Ascending aorta (tissue), 2 donors: Measurements from ENCODE around the gene GALNT18. TPM values are rescaled to one million over a fixed set of nuclear protein-coding genes. Genes with fewer than 3 reads are reported as not detected.

Source experiments
- DNase-seq, 2 donors: peaks; one replicate each; pipeline ENCODE4 v3.0.0-alpha.2; 2019; ENCODE audit warnings: low spot score in 2 of 2
- H3K27ac ChIP-seq, 2 donors: fragments of 200-600 bp; sonication (generic); one replicate each; pipeline ENCODE4 v1.5.1; 2016 to 2017; ENCODE audit warnings: mild to moderate bottlenecking in 1 of 2
- H3K27me3 ChIP-seq: fragments of 200-600 bp; sonication (generic); one replicate; pipeline ENCODE4 v1.5.1; 2017
- H3K36me3 ChIP-seq, 2 donors: fragments of 200-600 bp; sonication (generic); one replicate each; pipeline ENCODE4 v1.5.1; 2016
- H3K4me1 ChIP-seq, 2 donors: fragments of 200-600 bp; sonication (generic); one replicate each; pipeline ENCODE4 v1.5.1; 2016 to 2017; ENCODE audit warnings: mild to moderate bottlenecking in 1 of 2
- H3K4me3 ChIP-seq, 2 donors: fragments of 200-600 bp; sonication (generic); one replicate each; pipeline ENCODE4 v1.5.1; 2016 to 2017; ENCODE audit warnings: mild to moderate bottlenecking in 1 of 2
- H3K9me3 ChIP-seq, 2 donors: fragments of 200-600 bp; sonication (generic); one replicate each; pipeline ENCODE4 v1.5.1; 2016
- CTCF ChIP-seq, 3 experiments: fragments of 200-600 bp in 2 of 3; fragments of 450-650 bp in 1 of 3; sonication (generic) in 2 of 3; IDR thresholded peaks; one replicate each; pipeline ENCODE4 v1.5.1; 2016 to 2019; ENCODE audit warnings: antibody characterized with exemption in 3 of 3, mild to moderate bottlenecking in 1 of 3, moderate library complexity in 1 of 3
- intact Hi-C: fragments of 100-400 bp; cut with DNase I; formaldehyde crosslinking; loops from one replicate; pipeline ENCODE4 v1.15.1; 2023
- total RNA-seq: library from RNA; depleted of rRNA; stranded (reverse); fragments of >200 nt; gene quantifications from one replicate; pipeline ENCODE4 v1.1.0, GENCODE V29; 2016

Gene GALNT18
- total RNA-seq, 1 donor from 2014 or later, result 53.5 TPM

GRCh38 chr11:11607772-11608171, 14.0 kb downstream of the GALNT18 start:
- Histone ChIP-seq H3K36me3 (no peaks in the 10 kb centered on the region), H3K27me3 (no peaks in the 10 kb centered on the region), H3K4me3 (no peak overlapping the region), H3K9me3 (no peaks in the 10 kb centered on the region), H3K4me1 (peaks cover 11 to 16% of the 10 kb centered on the region in 2 donors), H3K27ac (no peak overlapping the region)
- TF ChIP-seq CTCF (IDR thresholded peaks at IDR 0.05), result no peak
- intact Hi-C loops, result loop anchor here (2.0 kb wide), 1 partner anchor 21 kb away; no protein-coding TSS in a partner anchor
- DNase-seq, result no peak

DNA sequence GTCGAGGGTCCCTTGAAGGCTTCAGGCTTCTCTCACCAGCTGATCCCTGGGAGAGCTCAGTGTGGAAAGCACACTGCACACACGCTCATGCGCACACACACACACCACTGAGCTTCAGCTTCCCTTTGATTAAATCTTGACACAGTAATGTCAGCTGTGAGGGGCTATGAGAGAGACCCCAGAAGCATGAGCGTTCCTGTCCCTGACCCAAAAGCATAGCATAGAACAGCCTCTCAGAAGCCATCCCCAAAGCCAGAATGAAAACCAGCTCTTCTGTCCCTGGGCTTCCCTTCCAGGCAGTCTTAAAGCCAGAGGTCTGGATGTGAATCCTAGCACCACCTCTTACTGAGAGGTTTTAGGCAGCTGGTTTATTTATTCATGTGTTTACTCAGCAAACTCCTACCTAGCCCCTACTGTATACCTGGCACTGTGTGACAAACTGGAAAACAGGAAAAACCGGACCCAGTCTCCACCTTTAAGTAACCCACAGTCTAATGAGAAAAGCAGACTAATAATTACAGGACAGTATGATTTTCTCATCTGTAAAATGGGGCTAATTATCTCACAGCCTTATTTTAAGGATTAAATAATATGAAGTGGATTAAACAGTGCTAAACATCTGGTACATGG, 15.9 kb downstream of the GALNT18 start:
- Histone ChIP-seq H3K4me3 (no peak overlapping the region), H3K9me3 (no peaks in the 10 kb centered on the region), H3K4me1 (peaks cover 7 to 12% of the 10 kb centered on the region in 2 donors), H3K27ac (peak overlapping the region in 1 of 2 donors; percentile 45), H3K36me3 (no peaks in the 10 kb centered on the region), H3K27me3 (no peaks in the 10 kb centered on the region)
- no peak for TF ChIP-seq CTCF (IDR thresholded peaks at IDR 0.05)
- intact Hi-C loops, result no loop called here
- no peak for DNase-seq

DNA sequence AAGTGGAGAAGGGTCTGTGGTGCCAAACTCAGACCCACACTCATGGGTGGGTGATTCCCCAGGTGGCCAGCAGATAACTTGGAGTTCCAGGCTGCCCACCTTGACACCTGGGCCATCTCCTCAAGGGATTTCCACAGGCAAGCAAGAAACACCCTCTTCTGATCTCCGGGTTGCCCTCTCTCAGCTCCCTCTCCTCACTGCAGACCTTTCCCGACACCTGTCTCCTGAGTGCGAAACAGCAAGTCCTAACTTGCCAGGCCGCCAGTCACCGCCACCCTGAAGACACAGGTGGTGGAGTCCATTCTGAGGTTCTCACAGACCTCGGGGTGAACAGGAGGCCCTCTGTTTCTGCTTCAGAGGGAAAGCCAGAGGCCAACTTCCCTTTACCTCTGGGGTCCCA, 16.6 kb downstream of the GALNT18 start:
- Histone ChIP-seq H3K4me3 (peak overlapping the region in 1 of 2 donors; percentile 48), H3K4me1 (peaks cover 7 to 12% of the 10 kb centered on the region in 2 donors), H3K27me3 (no peaks in the 10 kb centered on the region), H3K27ac (peak overlapping the region in 1 of 2 donors; percentile 45), H3K9me3 (no peaks in the 10 kb centered on the region), H3K36me3 (no peaks in the 10 kb centered on the region)
- no peak for TF ChIP-seq CTCF (IDR thresholded peaks at IDR 0.05)
- no peak for DNase-seq
- intact Hi-C loops, result no loop called here

GRCh38 chr11:11604370-11604990, 17.3 kb downstream of the GALNT18 start:
- intact Hi-C loops, result no loop called here
- peak overlapping the region in 1 of 2 donors; percentile 45 for H3K27ac ChIP-seq
- no peaks in the 10 kb centered on the region for H3K36me3 ChIP-seq
- H3K4me1 ChIP-seq, result peaks cover 7 to 12% of the 10 kb centered on the region in 2 donors
- DNase-seq, result no peak
- H3K9me3 ChIP-seq, result no peaks in the 10 kb centered on the region
- TF ChIP-seq CTCF (IDR thresholded peaks at IDR 0.05), result no peak
- H3K27me3 ChIP-seq, result no peaks in the 10 kb centered on the region
- H3K4me3 ChIP-seq, result peak overlapping the region in 1 of 2 donors; percentile 48

DNA sequence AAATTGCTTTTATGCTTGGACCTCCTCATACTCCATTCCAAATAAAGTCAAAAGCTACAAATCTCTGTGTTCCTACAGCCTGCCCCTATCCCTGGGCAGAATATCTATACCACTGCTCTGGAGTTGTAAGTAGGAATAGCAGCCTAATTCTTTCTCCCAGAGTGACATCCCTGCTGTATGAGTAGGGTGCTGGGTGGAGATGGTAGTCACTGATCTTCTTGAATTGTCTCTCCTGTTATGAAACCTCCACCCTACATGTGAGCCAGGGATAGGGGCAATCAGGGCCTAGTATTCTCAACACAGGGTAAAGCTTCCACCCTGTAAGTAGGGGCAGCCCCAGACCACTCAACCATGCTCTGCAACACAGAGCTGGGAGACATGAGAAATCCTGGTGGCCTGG, 19.8 kb downstream of the GALNT18 start:
- Histone ChIP-seq H3K27me3 (no peaks in the 10 kb centered on the region), H3K4me3 (no peak overlapping the region), H3K36me3 (no peaks in the 10 kb centered on the region), H3K4me1 (no peaks in the 10 kb centered on the region), H3K9me3 (no peaks in the 10 kb centered on the region), H3K27ac (no peak overlapping the region)
- intact Hi-C loops, result no loop called here
- no peak for DNase-seq
- no peak for TF ChIP-seq CTCF (IDR thresholded peaks at IDR 0.05)
